KMS-11 (cell line): ENCODE data around the gene CMIP.

ENCODE experiments used
- H2AFZ ChIP-seq: fragments of 200-600 bp; sonication (generic); 2 replicates; pipeline ENCODE4 v1.6.1; 2016; ENCODE audit warnings: antibody characterized with exemption, mixed run types, low read depth
- H3K27ac ChIP-seq: fragments of 200-600 bp; sonication (generic); 2 replicates; pipeline ENCODE4 v1.6.1; 2016; ENCODE audit warnings: mild to moderate bottlenecking, mixed run types
- H3K27me3 ChIP-seq: fragments of 200-600 bp; sonication (generic); 2 replicates; pipeline ENCODE4 v1.6.1; 2017; ENCODE audit warnings: mild to moderate bottlenecking, low read depth, mixed run types, moderate library complexity; ENCODE audit not compliant: insufficient read depth
- H3K36me3 ChIP-seq: fragments of 200-600 bp; sonication (generic); 2 replicates; pipeline ENCODE4 v1.6.1; 2017; ENCODE audit warnings: mild to moderate bottlenecking, mixed run types; ENCODE audit not compliant: insufficient read depth
- H3K4me1 ChIP-seq: fragments of 200-600 bp; sonication (generic); 2 replicates; pipeline ENCODE4 v1.6.1; 2016; ENCODE audit warnings: mild to moderate bottlenecking, low read depth, mixed run types; ENCODE audit not compliant: poor library complexity, severe bottlenecking
- H3K4me2 ChIP-seq: fragments of 200-600 bp; sonication (generic); 2 replicates; pipeline ENCODE4 v1.7.0; 2016; ENCODE audit warnings: mild to moderate bottlenecking, mixed run types
- H3K4me3 ChIP-seq: fragments of 200-600 bp; sonication (generic); IDR thresholded peaks from 2 replicates; pipeline ENCODE4 v1.6.1; 2017; ENCODE audit warnings: low read depth, low read length, mixed read lengths; ENCODE audit not compliant: insufficient read depth
- H3K79me2 ChIP-seq: fragments of 200-600 bp; sonication (generic); 2 replicates; pipeline ENCODE4 v1.6.1; 2016; ENCODE audit warnings: low read depth, mixed run types; ENCODE audit not compliant: insufficient read depth
- H3K9ac ChIP-seq: fragments of 200-600 bp; sonication (generic); 2 replicates; pipeline ENCODE4 v1.6.1; 2016; ENCODE audit warnings: mild to moderate bottlenecking, mixed run types
- H4K20me1 ChIP-seq: fragments of 200-600 bp; sonication (generic); 2 replicates; pipeline ENCODE4 v1.6.1; 2016; ENCODE audit warnings: mild to moderate bottlenecking, mixed run types; ENCODE audit not compliant: insufficient read depth
- TF ChIP-seq, protein P1 (sequence below): fragments of 200-600 bp; sonication (generic); conservative IDR thresholded peaks from 2 replicates; pipeline ENCODE4 v1.6.1; 2017; ENCODE audit warnings: low read depth, mild to moderate bottlenecking, antibody characterized with exemption, low read length, moderate library complexity, mixed read lengths

Gene CMIP

DNA sequence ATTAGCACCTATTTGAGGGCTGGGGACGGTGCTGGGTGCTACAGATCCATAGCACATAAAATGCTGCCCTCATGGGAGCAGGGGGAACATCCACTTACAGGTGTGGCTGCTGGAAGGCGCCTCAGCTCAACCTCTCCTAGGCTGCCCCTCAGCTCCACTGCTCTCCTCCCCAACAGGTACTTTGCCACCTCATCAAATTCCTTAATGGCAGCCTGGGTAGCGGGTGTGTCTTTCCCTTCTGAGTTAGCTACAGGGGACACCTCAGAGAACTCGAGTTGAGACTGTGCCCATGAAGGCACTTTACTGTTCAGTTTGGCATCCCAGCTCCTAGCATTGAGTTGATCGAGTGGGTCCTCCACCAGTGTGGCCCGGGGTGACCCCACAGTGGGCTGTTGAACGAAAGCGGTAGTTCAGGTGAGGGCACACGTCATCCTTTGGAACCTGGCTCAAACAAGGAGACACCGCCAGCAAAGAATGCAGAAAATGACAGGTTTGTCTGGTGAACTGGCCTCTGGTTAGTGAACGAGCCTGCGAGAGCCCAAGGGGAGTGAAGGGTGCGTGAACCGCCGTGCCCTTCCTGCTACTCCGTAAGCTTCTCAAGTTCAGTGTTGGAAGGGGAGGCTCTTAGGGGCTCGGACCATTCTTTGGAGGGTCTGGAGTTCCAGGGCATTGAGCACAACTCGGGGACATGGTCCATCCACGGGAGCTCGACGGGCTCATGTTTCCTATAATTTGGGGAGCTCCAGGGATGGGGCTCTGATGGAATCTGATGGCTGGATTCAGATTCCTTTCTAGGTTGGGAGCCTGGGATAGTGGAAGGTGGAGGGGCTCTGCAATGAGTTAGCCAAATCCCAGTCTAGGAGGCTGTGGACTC, 3.5 kb upstream of the CMIP start:
- H3K9ac ChIP-seq = no peak overlapping the region

DNA sequence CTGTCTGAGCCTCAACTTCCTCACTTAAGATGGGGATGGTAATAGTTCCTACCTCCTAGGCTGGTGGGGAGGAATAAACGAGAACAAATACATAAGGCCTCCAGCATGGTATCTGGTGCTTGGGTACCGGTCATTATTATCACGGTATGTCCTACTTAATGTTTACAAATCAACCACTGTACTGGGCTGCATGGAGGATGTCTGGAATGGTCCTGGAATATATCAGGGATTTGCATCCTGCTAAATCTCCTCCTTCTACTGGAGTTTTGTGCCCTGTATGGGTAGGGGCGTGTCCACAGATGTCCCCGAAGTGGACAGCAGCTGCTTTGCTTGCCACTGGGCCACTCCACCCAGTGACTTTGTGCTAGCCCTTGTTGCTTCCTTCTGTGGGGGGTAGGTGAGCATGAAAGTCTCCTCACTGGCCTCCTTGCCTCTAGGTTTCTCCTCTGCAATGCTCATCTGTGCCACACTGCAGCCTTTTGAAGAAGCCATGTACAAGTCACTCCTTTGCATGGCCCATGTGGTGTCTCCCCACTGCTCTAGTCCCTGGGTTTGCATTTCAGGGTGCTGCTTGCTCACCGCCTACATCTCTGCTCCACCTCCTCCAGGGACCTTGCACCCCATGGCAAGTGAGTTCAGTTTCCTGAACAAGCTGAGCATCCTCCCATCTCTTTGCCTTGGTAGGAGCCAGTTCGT, 2.2 kb upstream of the CMIP start:
- Histone ChIP-seq H3K27ac (no peak overlapping the region), H3K9ac (no peak overlapping the region), H2AFZ (no peak overlapping the region), H3K27me3 (no peaks in the 10 kb centered on the region), H3K4me1 (peaks cover 28% of the 10 kb centered on the region), H3K4me3 (no peak overlapping the region), H3K79me2 (peaks cover 22% of the 10 kb centered on the region), H3K36me3 (no peaks in the 10 kb centered on the region), H4K20me1 (peaks cover 2% of the 10 kb centered on the region; the same call in 1 of the 2 replicates), H3K4me2 (no peak overlapping the region; the same call in 1 of the 2 replicates)
- TF ChIP-seq, protein P1, sequence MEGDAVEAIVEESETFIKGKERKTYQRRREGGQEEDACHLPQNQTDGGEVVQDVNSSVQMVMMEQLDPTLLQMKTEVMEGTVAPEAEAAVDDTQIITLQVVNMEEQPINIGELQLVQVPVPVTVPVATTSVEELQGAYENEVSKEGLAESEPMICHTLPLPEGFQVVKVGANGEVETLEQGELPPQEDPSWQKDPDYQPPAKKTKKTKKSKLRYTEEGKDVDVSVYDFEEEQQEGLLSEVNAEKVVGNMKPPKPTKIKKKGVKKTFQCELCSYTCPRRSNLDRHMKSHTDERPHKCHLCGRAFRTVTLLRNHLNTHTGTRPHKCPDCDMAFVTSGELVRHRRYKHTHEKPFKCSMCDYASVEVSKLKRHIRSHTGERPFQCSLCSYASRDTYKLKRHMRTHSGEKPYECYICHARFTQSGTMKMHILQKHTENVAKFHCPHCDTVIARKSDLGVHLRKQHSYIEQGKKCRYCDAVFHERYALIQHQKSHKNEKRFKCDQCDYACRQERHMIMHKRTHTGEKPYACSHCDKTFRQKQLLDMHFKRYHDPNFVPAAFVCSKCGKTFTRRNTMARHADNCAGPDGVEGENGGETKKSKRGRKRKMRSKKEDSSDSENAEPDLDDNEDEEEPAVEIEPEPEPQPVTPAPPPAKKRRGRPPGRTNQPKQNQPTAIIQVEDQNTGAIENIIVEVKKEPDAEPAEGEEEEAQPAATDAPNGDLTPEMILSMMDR = no peak

More for the DNA sequence above, 3.5 kb upstream of the CMIP start:
- no peak overlapping the region for H3K4me3 ChIP-seq
- H4K20me1 ChIP-seq = no peaks in the 10 kb centered on the region
- no peak overlapping the region for H3K27ac ChIP-seq
- H3K4me2 ChIP-seq = no peak overlapping the region
- peaks cover 10% of the 10 kb centered on the region for H3K79me2 ChIP-seq
- H3K27me3 ChIP-seq = no peaks in the 10 kb centered on the region
- TF ChIP-seq, protein P1 = no peak
- no peak overlapping the region for H2AFZ ChIP-seq
- H3K4me1 ChIP-seq = peaks cover 18% of the 10 kb centered on the region
- H3K36me3 ChIP-seq = no peaks in the 10 kb centered on the region

GRCh38 chr16:81442916-81443687, 1.5 kb upstream of the CMIP start:
- H2AFZ ChIP-seq = no peak overlapping the region

More at GRCh38 chr16:81442916-81443687, 1.5 kb upstream of the CMIP start:
- H3K36me3 ChIP-seq = no peaks in the 10 kb centered on the region
- H3K79me2 ChIP-seq = peaks cover 30% of the 10 kb centered on the region
- H3K4me3 ChIP-seq = no peak overlapping the region
- no peak overlapping the region; the same call in 1 of the 2 replicates for H3K4me2 ChIP-seq
- peaks cover 8% of the 10 kb centered on the region for H4K20me1 ChIP-seq
- no peaks in the 10 kb centered on the region for H3K27me3 ChIP-seq
- TF ChIP-seq, protein P1 = no peak
- peaks cover 36% of the 10 kb centered on the region for H3K4me1 ChIP-seq
- H3K27ac ChIP-seq = no peak overlapping the region
- H3K9ac ChIP-seq = no peak overlapping the region
